Measurements from ENCODE around the gene PSMC5. TPM values are rescaled to one million over a fixed set of nuclear protein-coding genes. Genes with fewer than 3 reads are reported as not detected.
"Not testable (repeated sequence)": the region's sequence is repeated elsewhere in the genome, so short reads cannot be mapped to it uniquely, and the experiment has no call there.

PSMC5 gene
- total RNA-seq, 4 donors from 2014 or later: 91.0 to 119 (median 103) TPM

- TF ChIP-seq CTCF (IDR thresholded peaks at IDR 0.05): no peak
- ATAC-seq (ENCODE audit: low FRiP score) (no peak), DNase-seq (ENCODE audit: low spot score) (no peak)
Measured at GRCh38 chr17:63850401-63850800, 23.2 kb downstream of the PSMC5 start.

- DNase-seq (ENCODE audit: low spot score) (no peak), ATAC-seq (ENCODE audit: low FRiP score) (no peak)
- TF ChIP-seq CTCF (IDR thresholded peaks at IDR 0.05): no peak
Measured at GRCh38 chr17:63853260-63853659, 26.0 kb downstream of the PSMC5 start.

- TF ChIP-seq CTCF (IDR thresholded peaks at IDR 0.05): no peak
- DNase-seq (ENCODE audit: low spot score) (no peak), ATAC-seq (ENCODE audit: low FRiP score) (no peak)
Measured at GRCh38 chr17:63854709-63855108, 27.5 kb downstream of the PSMC5 start.

GRCh38 chr17:63855185-63855584 is 28.0 kb downstream of the PSMC5 start:
- no peak for TF ChIP-seq CTCF (IDR thresholded peaks at IDR 0.05)
- DNase-seq (ENCODE audit: low spot score): no peak
- ATAC-seq (ENCODE audit: low FRiP score): no peak

- ATAC-seq (ENCODE audit: low FRiP score); DNase-seq (ENCODE audit: low spot score): not testable (repeated sequence)
Measured at GRCh38 chr17:63856425-63856824, 29.2 kb downstream of the PSMC5 start.

- no peak for TF ChIP-seq CTCF (IDR thresholded peaks at IDR 0.05)
- ATAC-seq (ENCODE audit: low FRiP score): no peak
- no peak for DNase-seq (ENCODE audit: low spot score)
Measured at GRCh38 chr17:63859257-63859656, 32.0 kb downstream of the PSMC5 start.

GRCh38 chr17:63866625-63867024 is 39.4 kb downstream of the PSMC5 start:
- not testable (repeated sequence) for ATAC-seq (ENCODE audit: low FRiP score); DNase-seq (ENCODE audit: low spot score)

- not testable (repeated sequence) for ATAC-seq (ENCODE audit: low FRiP score)
Measured at GRCh38 chr17:63869491-63870291, 42.5 kb downstream of the PSMC5 start.

GRCh38 chr17:63870292-63870665 is 43.0 kb downstream of the PSMC5 start:
- not testable (repeated sequence) for ATAC-seq (ENCODE audit: low FRiP score); DNase-seq (ENCODE audit: low spot score)

More at GRCh38 chr17:63869491-63870291, 42.5 kb downstream of the PSMC5 start:
- not testable (repeated sequence) for DNase-seq (ENCODE audit: low spot score)

- DNase-seq (ENCODE audit: low spot score); ATAC-seq (ENCODE audit: low FRiP score): not testable (repeated sequence)
Measured at GRCh38 chr17:63871646-63872365, 44.6 kb downstream of the PSMC5 start.

GRCh38 chr17:63873577-63873976 is 46.3 kb downstream of the PSMC5 start, which contains the start of gene CSH2:
CSH2 (minus strand) TSS chr17:63873677; CDS start chr17:63873614, 63 bp downstream.
- not testable (repeated sequence) for ATAC-seq (ENCODE audit: low FRiP score); DNase-seq (ENCODE audit: low spot score)

- ATAC-seq (ENCODE audit: low FRiP score); DNase-seq (ENCODE audit: low spot score): not testable (repeated sequence)
Measured at GRCh38 chr17:63874061-63874626, 46.9 kb downstream of the PSMC5 start.

GRCh38 chr17:63874693-63875092 is 47.5 kb downstream of the PSMC5 start:
- not testable (repeated sequence) for DNase-seq (ENCODE audit: low spot score); ATAC-seq (ENCODE audit: low FRiP score)
